SHP77 treated with DMSO at 0.1 percent for 48 hours (cell line): ENCODE measurements around the gene TEF.
A peak's percentile ranks its signal among the peaks of the same experiment; 100 is the strongest.
"Not testable (repeated sequence)": the region's sequence is repeated elsewhere in the genome, so short reads cannot be mapped to it uniquely, and the experiment has no call there.

ENCODE experiments used
- DNase-seq: peaks from one replicate; lab custom pipeline; 2025; lab: John Stamatoyannopoulos, UW

The TEF gene

GRCh38 chr22:41429232-41429950, 47.6 kb downstream of the TEF start:
- DNase-seq, result no peak

- no peak for DNase-seq
Observed at GRCh38 chr22:41429951-41430332, 48.2 kb downstream of the TEF start.

GRCh38 chr22:41431656-41432055, 49.9 kb downstream of the TEF start:
- no peak for DNase-seq

- DNase-seq, result not testable (repeated sequence)
Observed at GRCh38 chr22:41433480-41433879, 51.7 kb downstream of the TEF start.

GRCh38 chr22:41434361-41435003, 52.7 kb downstream of the TEF start:
- DNase-seq, result not testable (repeated sequence)

GRCh38 chr22:41435560-41435959, 53.8 kb downstream of the TEF start:
- DNase-seq, result no peak

- no peak for DNase-seq
Observed at GRCh38 chr22:41436322-41437113, 54.8 kb downstream of the TEF start.

- DNase-seq, result no peak
Observed at GRCh38 chr22:41437198-41437597, 55.5 kb downstream of the TEF start.

- not testable (repeated sequence) for DNase-seq
Observed at GRCh38 chr22:41440511-41440910, 58.8 kb downstream of the TEF start.

GRCh38 chr22:41442240-41442792, 60.6 kb downstream of the TEF start:
- no peak for DNase-seq

- DNase-seq, result peak; percentile 95
Observed at GRCh38 chr22:41444360-41445128, 62.8 kb downstream of the TEF start.

- no peak for DNase-seq
Observed at GRCh38 chr22:41445129-41446056, 63.7 kb downstream of the TEF start.

GRCh38 chr22:41446057-41446501, 64.3 kb downstream of the TEF start:
- DNase-seq, result no peak

- DNase-seq, result peak; percentile 83
Observed at GRCh38 chr22:41446639-41447434, 65.1 kb downstream of the TEF start, which contains the start of gene TOB2. Gene TOB2, minus strand, starts transcription at chr22:41446801. Its CDS starts 9,456 bp downstream, at chr22:41437345.

- peak; percentile 10 for DNase-seq
Observed at GRCh38 chr22:41447435-41448188, 65.9 kb downstream of the TEF start.

- DNase-seq, result peak; percentile 98
Observed at GRCh38 chr22:41448189-41448808, 66.6 kb downstream of the TEF start.
